HepG2 (cell line): ENCODE results near the gene LIMA1. TPM values are rescaled to one million over a fixed set of nuclear protein-coding genes. Genes with fewer than 3 reads are reported as not detected.

Experiments
- FOXK2 ChIP-seq: fragments of 450-650 bp; IDR thresholded peaks from 2 replicates; pipeline ENCODE4 v1.6.1; 2016
- KDM5A ChIP-seq: fragments of 200-600 bp; sonication (generic); IDR thresholded peaks from 2 replicates; pipeline ENCODE4 v1.7.0; 2018; ENCODE audit warnings: antibody characterized with exemption, mild to moderate bottlenecking, low read length, borderline replicate concordance
- KMT2B ChIP-seq: IDR thresholded peaks from 2 replicates; pipeline ENCODE4 v1.6.1; 2016; ENCODE audit warnings: missing genetic modification reagents, missing compliant biosample characterization
- PHF21A ChIP-seq: sonication (generic); formaldehyde crosslinking; IDR thresholded peaks from 2 replicates; pipeline ENCODE4 v1.5.0; 2020; ENCODE audit warnings: mild to moderate bottlenecking, missing genetic modification reagents
- POLR2A ChIP-seq, 2 experiments: IDR thresholded peaks; 2 replicates each; pipeline ENCODE4 v1.6.1; 2011; ENCODE audit warnings: low read depth in 2 of 2, low read length in 2 of 2, mild to moderate bottlenecking in 1 of 2, moderate library complexity in 1 of 2; ENCODE audit not compliant: insufficient read depth in 1 of 2
- SETDB1 ChIP-seq: sonication (generic); formaldehyde crosslinking; IDR thresholded peaks from 2 replicates; pipeline ENCODE4 v1.5.1; 2020; ENCODE audit warnings: missing genetic modification reagents, mild to moderate bottlenecking, borderline replicate concordance
- SOX5 ChIP-seq: IDR thresholded peaks from 2 replicates; pipeline ENCODE4 v1.6.1; 2016; ENCODE audit warnings: borderline replicate concordance
- THAP9 ChIP-seq: sonication (generic); formaldehyde crosslinking; IDR thresholded peaks from 2 replicates; pipeline ENCODE4; 2020; ENCODE audit warnings: missing genetic modification reagents, mild to moderate bottlenecking, borderline replicate concordance
- ZFP36 ChIP-seq: fragments of 150-350 bp; IDR thresholded peaks from 2 replicates; pipeline ENCODE4 v1.6.1; 2018; ENCODE audit warnings: borderline replicate concordance, low read length, low read depth; ENCODE audit not compliant: partially characterized antibody
- ZFP36L2 ChIP-seq: sonication (generic); formaldehyde crosslinking; IDR thresholded peaks from 2 replicates; pipeline ENCODE4 v1.4.0; 2020; ENCODE audit warnings: missing genetic modification reagents
- ZHX1 ChIP-seq: sonication (generic); formaldehyde crosslinking; IDR thresholded peaks from 2 replicates; pipeline ENCODE4 v1.8.1; 2022; ENCODE audit warnings: low read depth, mild to moderate bottlenecking, missing genetic modification reagents
- ZNF33B ChIP-seq: sonication (generic); formaldehyde crosslinking; IDR thresholded peaks from 2 replicates; pipeline ENCODE4 v1.5.1; 2020; ENCODE audit warnings: mild to moderate bottlenecking, missing genetic modification reagents
- ZNF776 ChIP-seq: sonication (generic); formaldehyde crosslinking; IDR thresholded peaks from 2 replicates; pipeline ENCODE4 v1.4.0; 2020; ENCODE audit warnings: mild to moderate bottlenecking, missing genetic modification reagents
- ZNF790 ChIP-seq: sonication (generic); formaldehyde crosslinking; IDR thresholded peaks from 2 replicates; pipeline ENCODE4 v1.8.0; 2022; ENCODE audit warnings: missing genetic modification reagents, mild to moderate bottlenecking, borderline replicate concordance
- ZSCAN9 ChIP-seq: IDR thresholded peaks from 2 replicates; pipeline ENCODE4 v1.6.1; 2016; ENCODE audit warnings: borderline replicate concordance
- polyA plus RNA-seq, 8 experiments: library from polyadenylated mRNA; depleted of rRNA in 3 of 8; stranded (reverse) in 7 of 8; unstranded in 1 of 8; fragments of >200 nt; fragmentation: Illumina TruSeq in 4 of 8; extraction: Trizol in 4 of 8; gene quantifications; 2 replicates each; pipeline versions ENCODE4 v1.2.1 to v1.2.3, GENCODE V29; 2011 to 2016; ENCODE audit warnings: low read depth in 4 of 8, missing spikeins in 1 of 8, mixed read lengths in 1 of 8; ENCODE audit not compliant: insufficient read depth in 1 of 8
- total RNA-seq, 5 experiments: library from RNA; depleted of rRNA; stranded (reverse); fragments of >200 nt; fragmentation: Illumina TruSeq; extraction: Trizol; gene quantifications; 2 replicates each; pipeline ENCODE4 v1.2.3, GENCODE V29; 2016; ENCODE audit warnings: low read depth in 1 of 5
- TF ChIP-seq, protein P1 (sequence below): sonication (generic); formaldehyde crosslinking; IDR thresholded peaks from 2 replicates; pipeline ENCODE4 v1.9.0; 2021; ENCODE audit warnings: missing genetic modification reagents, mild to moderate bottlenecking, borderline replicate concordance
- TF ChIP-seq, protein P2 (sequence below): IDR thresholded peaks from 2 replicates; pipeline ENCODE4 v1.6.1; 2016; ENCODE audit warnings: low read depth
- TF ChIP-seq, protein P3 (sequence below): sonication (generic); formaldehyde crosslinking; IDR thresholded peaks from 2 replicates; pipeline ENCODE4 v1.4.0; 2020; ENCODE audit warnings: missing genetic modification reagents, borderline replicate concordance

LIMA1 gene
- total and polyA plus RNA-seq, 2 of the 13 experiments (the other 11 are each of a cell fraction or from before 2014, with no cell fraction given): 13.0 to 19.8 TPM

DNA sequence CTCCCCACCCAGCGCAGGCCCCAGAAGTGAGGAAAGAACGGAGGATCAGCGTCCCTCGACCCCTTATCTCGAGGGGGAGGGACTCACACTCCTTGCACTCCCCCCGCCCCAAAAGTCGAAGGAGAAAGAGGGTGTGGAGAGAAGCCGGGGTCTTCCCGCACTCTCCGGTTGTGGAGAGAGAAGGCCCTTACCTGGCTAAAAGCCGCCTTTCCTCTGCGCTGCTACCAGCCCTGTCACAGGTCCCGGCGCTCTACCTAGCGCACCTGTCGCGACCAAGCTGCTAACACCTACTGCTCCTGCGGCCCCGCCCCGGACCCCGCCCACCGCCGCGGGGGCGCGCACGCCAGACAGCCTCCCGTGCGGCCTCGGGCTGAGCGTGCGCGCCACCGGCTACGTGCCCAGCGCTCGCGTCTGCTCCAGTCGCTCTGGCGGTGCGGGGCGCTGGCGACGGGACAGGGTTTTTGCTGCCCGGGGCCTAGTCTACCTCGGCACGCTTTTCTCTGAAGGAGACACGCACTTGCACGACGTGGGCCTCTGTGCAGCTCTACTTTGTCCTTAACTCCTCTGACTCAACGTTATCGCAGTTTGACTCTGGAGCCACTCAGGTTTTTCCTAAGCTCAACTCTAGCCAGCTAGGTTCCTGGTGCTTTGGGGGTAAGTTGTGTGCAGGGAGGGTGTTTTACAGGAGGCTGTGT is at the start of gene LIMA1 (continued):
- TF ChIP-seq, protein P1, sequence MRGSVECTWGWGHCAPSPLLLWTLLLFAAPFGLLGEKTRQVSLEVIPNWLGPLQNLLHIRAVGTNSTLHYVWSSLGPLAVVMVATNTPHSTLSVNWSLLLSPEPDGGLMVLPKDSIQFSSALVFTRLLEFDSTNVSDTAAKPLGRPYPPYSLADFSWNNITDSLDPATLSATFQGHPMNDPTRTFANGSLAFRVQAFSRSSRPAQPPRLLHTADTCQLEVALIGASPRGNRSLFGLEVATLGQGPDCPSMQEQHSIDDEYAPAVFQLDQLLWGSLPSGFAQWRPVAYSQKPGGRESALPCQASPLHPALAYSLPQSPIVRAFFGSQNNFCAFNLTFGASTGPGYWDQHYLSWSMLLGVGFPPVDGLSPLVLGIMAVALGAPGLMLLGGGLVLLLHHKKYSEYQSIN: no peak
- TF ChIP-seq SETDB1: no peak
- TF ChIP-seq SOX5 (CRISPR knock-in tag): no peak
- TF ChIP-seq ZFP36L2 (CRISPR knock-in tag): no peak
- TF ChIP-seq ZHX1 (CRISPR knock-in tag): 0 out of 2 replicates have a peak, but pooled peaks have one; percentile 37
- TF ChIP-seq ZSCAN9 (CRISPR knock-in tag): 0 out of 2 replicates have a peak, but pooled peaks have one; percentile 34
- TF ChIP-seq KDM5A: no peak
- peak; percentile 84; the same call in 1 of the 2 replicates for TF ChIP-seq ZNF776
- TF ChIP-seq, protein P2, sequence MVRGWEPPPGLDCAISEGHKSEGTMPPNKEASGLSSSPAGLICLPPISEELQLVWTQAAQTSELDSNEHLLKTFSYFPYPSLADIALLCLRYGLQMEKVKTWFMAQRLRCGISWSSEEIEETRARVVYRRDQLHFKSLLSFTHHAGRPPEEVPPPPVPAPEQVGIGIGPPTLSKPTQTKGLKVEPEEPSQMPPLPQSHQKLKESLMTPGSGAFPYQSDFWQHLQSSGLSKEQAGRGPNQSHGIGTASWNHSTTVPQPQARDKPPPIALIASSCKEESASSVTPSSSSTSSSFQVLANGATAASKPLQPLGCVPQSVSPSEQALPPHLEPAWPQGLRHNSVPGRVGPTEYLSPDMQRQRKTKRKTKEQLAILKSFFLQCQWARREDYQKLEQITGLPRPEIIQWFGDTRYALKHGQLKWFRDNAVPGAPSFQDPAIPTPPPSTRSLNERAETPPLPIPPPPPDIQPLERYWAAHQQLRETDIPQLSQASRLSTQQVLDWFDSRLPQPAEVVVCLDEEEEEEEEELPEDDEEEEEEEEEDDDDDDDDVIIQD (CRISPR knock-in tag): no peak
- TF ChIP-seq KMT2B (CRISPR knock-in tag): peak; percentile 85
- TF ChIP-seq ZNF33B (CRISPR knock-in tag): no peak
- TF ChIP-seq, protein P3, sequence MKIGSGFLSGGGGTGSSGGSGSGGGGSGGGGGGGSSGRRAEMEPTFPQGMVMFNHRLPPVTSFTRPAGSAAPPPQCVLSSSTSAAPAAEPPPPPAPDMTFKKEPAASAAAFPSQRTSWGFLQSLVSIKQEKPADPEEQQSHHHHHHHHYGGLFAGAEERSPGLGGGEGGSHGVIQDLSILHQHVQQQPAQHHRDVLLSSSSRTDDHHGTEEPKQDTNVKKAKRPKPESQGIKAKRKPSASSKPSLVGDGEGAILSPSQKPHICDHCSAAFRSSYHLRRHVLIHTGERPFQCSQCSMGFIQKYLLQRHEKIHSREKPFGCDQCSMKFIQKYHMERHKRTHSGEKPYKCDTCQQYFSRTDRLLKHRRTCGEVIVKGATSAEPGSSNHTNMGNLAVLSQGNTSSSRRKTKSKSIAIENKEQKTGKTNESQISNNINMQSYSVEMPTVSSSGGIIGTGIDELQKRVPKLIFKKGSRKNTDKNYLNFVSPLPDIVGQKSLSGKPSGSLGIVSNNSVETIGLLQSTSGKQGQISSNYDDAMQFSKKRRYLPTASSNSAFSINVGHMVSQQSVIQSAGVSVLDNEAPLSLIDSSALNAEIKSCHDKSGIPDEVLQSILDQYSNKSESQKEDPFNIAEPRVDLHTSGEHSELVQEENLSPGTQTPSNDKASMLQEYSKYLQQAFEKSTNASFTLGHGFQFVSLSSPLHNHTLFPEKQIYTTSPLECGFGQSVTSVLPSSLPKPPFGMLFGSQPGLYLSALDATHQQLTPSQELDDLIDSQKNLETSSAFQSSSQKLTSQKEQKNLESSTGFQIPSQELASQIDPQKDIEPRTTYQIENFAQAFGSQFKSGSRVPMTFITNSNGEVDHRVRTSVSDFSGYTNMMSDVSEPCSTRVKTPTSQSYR (CRISPR knock-in tag): peak; percentile 27; the same call in 1 of the 2 replicates
- TF ChIP-seq ZFP36: no peak
- peak; percentile 74 for TF ChIP-seq PHF21A (CRISPR knock-in tag)
- no peak for TF ChIP-seq FOXK2
- TF ChIP-seq THAP9 (CRISPR knock-in tag): 0 out of 2 replicates have a peak, but pooled peaks have one; percentile 35
- TF ChIP-seq ZNF790: no peak; the same call in 1 of the 2 replicates
- peak; percentile 88 to 95 for TF ChIP-seq POLR2A (IDR thresholded peaks at IDR 0.05; ENCODE audit: insufficient read depth in 1 of 2, low read depth in 2 of 2, low read length in 2 of 2)
